Femur (tissue), 1 donor: ENCODE measurements around the gene AMACR.

Source experiments
- DNase-seq: peaks from one replicate; pipeline ENCODE4 v3.0.0-alpha.2; 2017

AMACR gene

DNA sequence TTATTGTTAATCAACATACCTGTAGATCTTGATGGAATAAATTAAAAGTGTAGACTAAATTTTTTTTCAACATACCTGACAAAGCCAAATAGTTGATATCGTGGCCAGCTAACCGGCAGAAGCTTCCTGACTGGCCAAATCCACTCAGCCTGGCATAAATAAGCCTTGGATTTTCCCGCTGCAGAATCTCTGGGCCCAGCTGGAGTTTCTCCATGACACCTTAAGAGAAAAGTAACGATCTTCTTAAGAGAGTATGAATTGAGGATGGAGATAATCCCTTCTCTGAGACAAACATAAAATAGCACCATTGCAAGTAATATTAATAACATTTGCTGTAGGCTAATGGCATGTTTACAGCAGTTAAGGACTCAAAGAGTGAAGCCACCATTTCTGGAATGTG lies 2.2 kb downstream of the AMACR start:
- DNase-seq: no peak

DNA sequence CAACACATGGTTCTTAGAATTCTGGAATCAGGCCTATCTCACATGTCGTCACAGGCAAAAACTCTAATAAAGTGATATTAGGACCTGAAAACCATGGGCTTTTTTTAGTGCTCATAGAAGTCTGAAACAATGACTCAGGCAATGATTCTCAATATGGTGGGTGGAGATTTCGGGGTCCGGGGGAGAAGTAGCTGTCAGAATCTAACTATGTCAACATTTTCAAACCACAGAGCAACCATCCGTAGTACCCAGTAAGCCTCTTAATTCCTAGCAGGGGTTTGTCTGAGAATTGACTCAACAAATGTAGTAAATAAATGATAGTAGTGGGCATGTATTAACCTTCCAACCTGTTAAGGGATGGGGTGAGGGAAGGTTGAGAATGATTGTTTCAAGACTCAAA lies 2.6 kb downstream of the AMACR start:
- DNase-seq: no peak

DNA sequence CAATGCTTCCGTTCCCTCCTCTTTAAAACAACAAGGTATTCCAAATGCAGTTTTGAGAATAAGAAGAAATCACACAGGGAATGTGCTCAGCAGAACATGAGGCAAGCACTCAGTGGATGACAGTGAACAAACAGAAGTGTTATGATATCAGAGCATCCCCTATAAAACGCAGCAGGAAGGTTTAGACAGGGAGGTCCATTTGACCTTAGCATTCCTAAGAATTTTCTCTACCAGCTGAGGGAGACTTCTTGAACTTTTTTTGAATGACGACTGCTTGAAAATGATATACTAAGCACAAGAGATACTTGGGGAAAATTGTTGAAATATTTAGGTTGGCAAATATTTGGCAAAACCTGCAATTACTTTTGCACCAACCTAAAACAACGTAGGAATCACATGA lies 3.9 kb downstream of the AMACR start:
- DNase-seq: no peak

DNA sequence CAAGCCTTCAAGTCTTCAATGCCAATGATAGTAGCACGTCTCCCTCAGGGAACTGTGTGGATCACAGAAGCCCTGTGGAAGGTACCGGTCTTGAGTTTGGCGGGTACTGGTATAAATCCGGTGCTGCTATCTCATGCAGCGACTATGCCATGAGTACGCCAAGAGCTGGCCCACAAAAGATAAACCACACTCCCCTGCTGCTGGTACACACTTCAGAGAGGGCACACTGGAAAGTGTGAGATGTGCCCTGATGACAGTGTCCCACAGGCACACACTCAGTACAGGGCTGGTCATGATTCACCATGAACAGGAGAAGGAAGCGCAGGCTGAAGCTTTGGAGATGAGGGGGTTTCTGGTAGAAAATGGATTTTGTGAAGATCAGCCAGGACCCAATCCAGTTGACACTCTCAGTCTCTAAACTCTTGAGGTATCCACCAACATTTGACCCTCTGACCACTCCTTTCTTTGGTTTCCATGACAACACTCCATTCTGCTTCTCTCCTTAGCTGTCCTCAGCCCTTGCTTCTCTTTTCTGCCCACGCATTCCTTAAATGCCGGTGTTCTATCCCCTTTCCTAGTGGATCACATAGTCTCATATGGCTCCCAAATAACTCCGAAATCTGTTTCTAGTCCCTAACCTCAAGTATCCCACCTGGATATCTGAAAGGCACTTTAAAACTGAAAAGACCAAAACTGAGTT lies 5.1 kb downstream of the AMACR start:
- no peak for DNase-seq

DNA sequence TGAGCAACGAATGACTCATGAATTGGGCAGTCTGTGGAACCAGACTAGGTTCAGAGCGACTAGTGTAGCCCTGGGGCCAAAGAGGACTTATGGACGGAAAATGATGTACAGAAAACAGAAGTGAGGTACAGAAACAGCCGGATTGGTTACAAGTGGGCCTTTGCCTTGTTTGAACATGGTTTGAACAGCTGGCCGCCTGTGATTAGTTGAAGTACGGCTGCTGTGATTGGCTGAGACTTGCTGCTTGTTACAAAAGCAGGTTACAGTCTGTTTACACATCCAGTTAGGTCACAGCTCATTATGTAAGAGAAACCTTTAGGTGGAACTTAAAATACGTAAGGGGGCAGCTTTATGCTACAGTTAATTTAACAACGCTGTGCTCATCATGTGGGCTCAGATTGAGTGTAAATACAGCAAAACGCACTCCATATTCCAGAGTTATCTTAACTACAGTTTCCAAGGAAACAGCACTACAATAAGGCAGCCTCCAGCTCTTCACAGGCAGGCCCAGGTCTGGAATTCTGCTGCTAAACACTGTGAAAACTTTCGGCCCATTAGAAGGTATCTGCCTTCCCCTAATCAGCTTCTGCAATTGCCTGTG lies 6.5 kb downstream of the AMACR start:
- DNase-seq: no peak

DNA sequence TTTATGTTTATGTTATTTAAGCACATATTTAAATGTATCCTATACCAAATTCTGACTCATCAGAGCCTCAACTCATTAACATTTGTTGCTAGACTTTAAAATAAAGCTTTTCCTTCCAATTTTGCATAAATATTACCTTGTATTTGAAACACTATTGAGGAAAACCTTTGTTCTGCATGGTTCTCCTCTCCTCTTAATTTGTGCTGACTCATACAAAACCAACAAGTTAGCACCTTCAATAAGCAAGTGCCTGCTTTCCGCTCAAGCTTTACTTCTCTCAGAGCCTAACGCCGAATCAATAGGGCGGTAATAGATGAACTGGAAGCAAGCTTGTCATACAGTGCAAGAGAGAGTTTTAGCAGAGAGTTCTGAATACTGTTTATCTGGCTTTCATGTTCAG lies 7.9 kb downstream of the AMACR start:
- DNase-seq: no peak

DNA sequence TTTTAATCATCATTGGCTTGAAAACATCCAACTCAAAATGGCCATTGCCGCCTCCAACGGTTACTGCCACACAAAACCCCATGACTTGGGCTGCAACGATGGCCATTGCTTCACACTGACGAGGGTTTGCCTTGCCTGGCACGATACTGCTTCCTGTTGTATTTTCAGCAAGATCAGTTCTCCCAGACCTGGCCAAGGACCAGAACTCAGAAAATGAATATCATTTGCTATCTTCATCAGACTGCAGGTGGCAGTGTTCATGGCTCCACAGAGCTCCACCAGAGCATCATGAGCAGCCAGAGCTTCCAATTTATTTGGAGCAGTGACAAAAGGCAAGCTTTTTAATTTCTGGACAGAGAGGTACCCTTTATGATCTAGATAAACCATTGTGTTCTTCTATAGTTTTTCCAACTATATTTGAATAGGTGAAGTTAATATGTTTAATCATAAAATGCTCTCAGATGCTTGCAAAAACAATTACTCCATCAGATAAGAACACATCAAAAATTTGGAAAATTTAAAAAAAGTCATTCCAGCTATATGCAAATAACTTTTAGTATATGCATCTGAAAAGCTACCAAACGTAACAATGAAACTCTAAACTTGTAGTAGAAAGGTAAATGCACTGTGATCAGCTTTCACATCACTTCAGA lies 10.4 kb downstream of the AMACR start:
- DNase-seq: peak; percentile 68

DNA sequence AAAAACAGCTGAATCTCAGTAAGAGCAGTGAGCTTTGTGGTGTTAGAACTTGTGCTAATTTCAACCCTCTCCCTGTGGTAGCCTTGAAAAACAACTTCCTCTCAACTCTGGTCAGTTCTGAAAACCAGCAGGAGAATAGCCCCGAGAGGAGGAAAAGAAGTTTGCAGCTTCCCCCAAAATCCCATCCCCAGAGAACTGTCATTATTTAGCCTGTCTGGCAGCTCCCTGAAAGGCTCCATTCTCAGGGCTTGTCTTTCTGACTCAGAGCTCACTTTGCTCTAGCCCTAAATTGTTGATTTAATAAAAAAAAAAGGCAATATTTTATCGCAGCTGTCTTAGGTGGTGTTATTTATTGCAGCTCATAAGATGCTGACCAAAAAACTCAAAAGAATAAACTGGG lies 12.0 kb downstream of the AMACR start:
- no peak for DNase-seq

DNA sequence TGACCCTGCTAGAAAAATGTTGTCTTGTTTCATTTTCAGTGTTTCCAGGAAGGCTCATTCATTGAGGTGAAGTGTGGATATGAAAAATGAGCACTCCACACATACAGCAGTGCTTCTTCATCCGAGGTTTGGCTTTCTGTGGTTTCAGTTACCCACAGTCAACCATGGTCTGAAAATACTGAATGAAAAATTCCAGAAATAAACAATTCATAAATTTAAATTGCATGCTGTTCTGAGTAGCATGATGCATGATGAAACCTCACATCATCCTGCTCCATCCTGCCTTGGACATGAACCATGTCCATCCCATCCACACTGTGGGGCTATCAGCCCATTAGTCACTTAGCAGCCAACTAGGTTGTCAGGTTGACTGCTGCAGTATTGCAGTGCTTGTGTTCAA lies 13.0 kb downstream of the AMACR start:
- no peak for DNase-seq

DNA sequence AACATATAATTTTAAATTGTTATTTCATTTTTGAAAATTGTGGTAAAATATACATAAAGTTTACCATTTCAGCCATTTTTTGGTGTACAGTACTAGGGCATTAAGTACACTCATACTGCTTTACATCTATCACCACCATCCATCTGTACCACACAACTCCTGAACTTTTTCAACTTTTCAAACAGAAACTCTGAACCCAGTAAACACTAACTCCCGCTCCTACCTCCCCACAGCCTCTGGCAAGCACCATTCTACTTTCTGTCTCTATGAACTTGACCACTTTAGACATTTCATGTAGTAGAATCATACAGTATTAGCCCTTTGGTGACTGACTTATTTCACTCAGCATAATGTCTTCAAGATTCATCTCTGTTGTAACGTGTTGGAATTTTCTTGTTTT lies 15.0 kb downstream of the AMACR start:
- no peak for DNase-seq

DNA sequence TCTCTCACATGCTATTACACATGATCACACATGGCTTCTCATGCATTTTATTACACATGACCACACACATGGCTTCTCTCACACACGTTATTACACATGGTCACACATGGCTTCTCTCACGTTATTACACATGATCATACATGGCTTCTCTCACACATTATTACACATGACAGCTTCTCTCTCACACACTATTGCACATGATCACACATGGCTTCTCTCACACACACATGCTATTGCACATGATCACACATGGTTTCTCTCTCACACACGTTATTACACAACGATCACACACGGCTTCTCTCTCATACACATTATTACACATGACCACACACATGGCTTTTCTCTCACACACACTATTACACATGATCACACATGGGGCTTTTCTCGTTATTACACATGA lies 22.4 kb downstream of the AMACR start:
- DNase-seq: no peak

DNA sequence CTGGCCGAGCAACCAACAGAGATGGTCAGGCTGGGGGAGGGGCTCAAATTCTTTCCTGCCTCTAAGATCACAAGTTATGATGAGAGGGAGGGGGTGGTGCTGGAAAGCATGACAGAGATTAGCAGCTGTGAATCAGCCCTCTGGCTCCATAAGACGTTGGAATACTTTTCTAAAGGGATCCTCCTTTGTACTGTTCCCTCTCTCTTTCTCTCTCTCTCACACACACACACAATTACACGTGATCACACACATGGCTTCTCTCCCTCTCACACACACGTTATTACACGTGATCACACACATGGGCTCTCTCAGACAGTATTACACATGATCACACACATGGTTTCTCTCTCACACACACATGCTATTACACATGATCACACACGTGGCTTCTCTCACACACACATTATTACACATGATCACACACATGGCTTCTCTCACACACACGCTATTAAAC lies 23.2 kb downstream of the AMACR start, which contains the start of gene SLC45A2:
Gene SLC45A2 (minus strand): TSS at position 23 of the 454 bp plus-strand sequence. CDS start 110 bp downstream, outside the sequence.
- DNase-seq: no peak

DNA sequence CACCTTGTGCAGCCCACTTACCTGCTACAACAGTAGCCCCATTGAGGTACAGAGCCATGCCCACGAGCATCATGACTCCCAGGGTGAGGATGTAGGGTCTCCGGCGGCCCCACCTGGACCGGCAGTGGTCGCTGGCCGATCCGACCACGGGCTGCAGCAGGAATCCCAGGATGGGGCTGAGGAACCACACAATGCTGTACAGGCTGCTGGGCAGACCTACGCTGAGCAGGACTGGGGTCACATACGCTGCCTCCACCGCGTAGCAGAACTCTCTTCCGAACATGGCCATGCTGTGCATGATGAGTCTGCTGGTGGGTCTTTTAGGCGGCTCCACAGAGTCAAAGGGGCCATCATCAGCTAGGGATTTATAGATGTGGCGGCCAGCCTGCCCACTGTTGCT lies 23.7 kb downstream of the AMACR start:
- no peak for DNase-seq

DNA sequence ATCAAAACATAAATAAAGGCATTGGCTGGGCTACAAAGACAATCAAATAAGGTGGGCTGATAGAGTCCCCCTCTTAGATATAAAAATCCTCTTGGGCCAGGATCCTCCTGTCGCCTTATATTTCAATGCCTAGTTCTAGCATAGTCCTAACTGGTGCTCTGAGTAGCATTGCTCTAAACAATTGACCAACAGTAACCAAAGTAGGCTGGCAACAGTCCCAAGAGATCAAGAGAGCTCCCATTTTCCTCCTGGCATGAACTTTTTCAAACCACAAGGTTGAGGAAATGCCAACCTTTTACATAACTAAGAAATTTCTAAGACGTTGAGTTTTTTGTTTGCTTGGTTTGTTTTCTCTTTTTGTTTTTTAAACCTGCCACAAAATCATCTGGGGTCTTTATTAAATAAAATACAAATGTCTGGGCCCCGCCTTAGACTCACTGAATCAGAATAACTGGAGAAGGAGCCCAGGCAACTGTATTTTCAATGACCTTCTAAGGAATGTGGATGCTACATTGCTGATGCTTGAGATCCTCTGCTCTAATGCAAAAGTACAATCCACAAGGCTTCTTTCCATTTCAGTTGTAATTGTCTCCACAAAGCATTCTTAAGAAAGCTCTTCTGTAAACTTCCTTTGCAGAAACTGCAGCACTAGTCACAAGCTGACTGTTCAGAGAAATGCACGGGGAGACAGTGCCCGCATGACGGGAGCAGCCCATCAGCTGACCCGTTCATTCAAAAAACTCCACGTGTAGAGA lies 26.3 kb downstream of the AMACR start:
- no peak for DNase-seq

DNA sequence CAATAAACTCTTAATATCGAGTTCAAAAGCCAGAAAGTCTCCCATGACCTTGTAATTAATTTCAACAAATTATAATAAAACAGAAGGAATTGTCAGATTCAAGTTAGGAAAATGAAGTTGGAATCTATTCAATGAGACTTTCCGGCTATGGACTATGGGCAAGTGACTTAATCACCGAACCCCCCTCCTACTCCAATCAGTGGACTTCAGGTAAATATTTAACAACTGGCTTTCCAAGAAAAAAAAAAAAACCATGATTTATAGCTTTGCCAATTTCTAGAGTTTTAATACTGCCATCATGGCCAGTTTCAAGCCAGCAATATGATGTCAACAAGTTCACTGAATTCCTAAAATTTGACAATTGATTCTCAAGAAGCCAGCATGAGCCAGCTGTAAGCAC lies 27.8 kb downstream of the AMACR start:
- DNase-seq: no peak

DNA sequence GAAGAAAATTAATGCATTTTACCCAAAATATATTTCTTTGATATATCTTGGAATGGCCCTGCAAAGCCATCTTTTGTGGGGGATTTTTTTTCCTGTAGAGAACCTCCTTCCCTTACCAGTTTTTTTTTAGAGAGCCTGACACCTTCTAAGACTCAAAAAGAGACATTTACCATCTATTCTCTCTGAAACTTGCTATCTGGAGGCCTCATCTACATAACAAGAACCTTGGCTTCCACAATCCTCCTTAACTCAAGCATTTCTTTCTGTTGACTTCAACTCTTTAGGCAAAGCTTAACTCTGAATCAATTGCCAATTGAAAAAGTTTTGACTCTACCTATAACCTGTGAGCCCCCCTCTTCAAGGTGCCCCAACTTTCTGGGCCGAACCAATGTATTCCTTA lies 29.5 kb downstream of the AMACR start:
- no peak for DNase-seq

DNA sequence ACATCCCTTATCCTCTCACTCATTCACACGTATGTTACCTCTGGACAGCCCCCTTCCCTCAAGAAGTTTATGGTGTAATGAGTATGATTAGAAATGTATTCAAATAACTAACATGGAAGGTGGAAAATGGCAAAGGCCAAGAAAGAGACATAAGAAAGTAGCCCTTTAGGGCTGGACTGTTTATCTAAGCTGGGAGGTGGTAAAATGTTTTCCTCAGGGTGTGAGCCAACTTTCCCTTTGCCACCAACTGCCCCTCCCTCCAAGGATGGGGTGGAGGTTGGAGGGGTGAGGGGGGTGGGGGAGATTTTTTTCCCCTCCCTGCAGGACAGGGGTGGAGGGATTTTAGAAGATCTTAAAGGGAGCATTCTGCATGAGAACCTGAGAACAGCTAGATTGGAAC lies 31.5 kb downstream of the AMACR start:
- DNase-seq: no peak

DNA sequence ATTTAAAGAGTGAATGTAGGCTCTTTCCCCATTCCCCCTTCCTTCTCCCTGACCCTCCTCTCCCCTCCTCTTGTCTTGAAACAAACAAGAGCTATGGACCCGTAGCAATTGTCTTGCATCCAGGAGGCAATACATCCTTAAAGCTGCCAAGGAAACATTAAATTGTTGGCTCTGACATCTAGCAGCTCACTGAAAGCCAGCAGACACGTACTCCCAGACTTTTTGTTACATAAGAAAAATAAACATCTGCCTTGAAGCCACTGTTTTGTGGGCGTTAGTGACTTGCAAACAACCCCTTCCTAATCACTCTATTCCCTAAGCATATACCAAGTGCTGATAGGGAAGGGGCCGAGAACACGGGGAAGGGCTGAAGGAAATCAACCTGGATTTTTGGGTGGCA lies 32.0 kb downstream of the AMACR start:
- peak; percentile 44 for DNase-seq

DNA sequence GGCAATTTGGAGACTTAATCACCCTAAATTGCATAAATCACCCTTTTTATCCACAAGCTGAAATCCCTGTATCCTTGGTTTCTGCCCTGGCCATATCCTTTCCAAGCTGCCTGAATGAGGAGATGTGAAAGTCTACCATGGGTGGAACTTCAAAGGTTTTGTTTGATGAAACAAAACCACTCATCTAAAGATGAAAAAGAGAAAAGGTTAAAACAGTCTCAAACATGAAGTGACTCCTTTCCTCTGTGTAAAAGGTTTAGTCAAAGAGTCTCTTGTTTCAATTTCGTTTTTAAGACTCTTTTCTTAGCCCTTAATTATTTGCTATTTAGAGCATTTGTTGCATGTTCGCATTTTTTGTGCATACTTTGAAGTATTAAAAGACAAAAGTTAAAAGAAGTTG lies 34.6 kb downstream of the AMACR start:
- no peak for DNase-seq

DNA sequence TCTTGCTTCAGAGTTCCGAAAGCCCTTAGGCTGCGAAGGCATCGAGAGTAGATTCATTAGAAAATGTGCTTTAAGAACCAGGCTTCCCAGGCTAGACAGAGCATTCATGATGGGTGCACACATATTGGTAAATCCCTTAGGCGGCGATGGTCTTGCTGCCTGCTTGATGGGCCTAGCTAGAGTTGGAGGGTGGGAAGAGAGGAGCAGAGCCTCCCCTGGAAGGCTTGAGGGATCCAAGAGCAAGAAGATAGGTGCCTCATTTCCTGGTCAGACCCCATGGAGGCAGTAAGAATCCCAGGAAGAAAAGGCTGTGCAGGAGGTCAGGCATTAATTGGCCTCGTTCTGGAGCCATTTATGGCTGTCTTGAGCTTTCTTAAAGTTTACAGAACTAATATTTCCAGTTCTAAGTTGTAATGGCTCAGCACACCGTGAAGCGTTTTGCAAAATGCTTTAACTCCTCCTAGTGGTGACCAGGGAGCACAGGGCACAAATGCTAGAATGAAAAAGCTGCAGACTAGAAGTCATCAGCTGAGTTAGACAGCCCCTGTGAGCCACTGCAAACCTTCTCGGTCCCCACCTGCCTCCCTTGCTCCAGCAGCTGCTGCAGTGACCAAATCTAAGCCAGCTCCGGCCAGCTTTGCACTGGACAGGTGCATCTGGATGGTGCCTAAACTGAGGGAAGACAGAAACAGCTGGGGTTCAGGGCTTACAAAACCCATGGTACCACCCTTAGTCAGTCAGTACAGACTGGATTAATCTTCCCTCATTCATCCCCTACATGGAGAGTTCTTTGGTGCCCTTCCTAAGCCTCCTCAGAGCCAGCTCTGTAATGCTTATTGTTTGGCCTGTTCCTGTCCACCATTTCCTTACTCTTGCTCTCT lies 38.0 kb downstream of the AMACR start:
- DNase-seq: peak; percentile 32

DNA sequence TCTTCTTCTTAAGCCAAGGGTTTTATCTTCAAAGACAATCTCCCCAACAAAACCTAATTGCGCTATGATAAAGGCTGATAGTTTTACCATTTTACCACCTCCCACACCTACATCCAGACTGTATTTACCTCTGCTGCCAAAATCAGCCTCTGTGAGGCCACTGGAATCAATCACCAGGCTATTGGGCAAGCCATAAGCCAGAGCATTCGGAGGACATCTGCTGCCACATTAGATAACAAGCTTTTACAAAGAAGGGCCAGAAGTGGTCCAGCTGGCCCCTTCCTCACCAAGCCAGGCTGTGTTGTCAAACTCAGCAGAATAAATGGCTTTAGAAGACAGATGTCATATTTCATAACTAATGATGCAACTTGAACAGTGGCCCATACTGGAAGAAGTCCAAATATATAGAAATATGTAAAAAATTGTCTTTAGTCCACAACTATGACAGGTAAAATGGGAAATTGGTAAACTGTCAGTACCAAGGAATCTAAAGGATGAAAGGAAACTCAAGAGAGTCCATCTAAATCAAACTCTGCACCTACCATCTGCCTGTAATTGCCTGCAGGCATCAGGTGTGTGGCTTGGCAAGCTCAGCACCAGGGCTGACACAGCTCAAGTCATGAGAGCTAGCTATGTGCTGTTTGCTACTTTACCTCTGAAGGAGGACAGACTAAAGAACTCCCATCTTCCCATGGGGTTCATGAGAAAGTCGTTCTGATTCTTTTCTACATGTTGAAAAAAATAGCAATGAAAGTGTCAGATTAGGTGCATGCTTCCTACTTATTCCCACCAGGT lies 39.4 kb downstream of the AMACR start:
- no peak for DNase-seq

DNA sequence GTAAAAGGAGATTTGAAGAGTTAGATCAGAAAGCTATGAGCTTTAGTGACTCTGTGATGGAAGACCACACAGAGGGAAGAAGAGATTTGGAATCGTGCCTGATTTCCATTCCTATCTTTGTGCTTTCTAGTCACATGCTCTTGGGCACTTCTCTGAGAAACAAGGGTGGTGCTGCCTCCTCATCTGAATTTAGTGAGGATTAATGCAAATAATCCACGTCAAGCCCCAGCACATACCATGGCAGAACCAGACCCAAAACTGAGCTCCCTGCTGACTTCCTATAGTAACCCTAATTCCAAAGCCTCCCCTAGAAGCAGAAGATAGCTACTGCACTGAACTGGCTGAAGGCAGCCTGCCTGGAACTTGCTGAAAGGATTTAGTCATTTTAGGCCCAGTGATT lies 41.0 kb downstream of the AMACR start:
- DNase-seq: no peak
